ENCODE measurements around the gene LAS1L.
"Not testable (repeated sequence)": the region's sequence is repeated elsewhere in the genome, so short reads cannot be mapped to it uniquely, and the experiment has no call there.

LAS1L gene

GRCh38 chrX:65574356-65574755, 39.8 kb upstream of the LAS1L start:
- DNase-seq (ENCODE audit: low read depth), result no peak
- TF ChIP-seq CTCF (conservative IDR thresholded peaks at IDR 0.05; ENCODE audit: low read length), result no peak
- no peak overlapping the region for H3K4me3 ChIP-seq (ENCODE audit: low read length)

DNA sequence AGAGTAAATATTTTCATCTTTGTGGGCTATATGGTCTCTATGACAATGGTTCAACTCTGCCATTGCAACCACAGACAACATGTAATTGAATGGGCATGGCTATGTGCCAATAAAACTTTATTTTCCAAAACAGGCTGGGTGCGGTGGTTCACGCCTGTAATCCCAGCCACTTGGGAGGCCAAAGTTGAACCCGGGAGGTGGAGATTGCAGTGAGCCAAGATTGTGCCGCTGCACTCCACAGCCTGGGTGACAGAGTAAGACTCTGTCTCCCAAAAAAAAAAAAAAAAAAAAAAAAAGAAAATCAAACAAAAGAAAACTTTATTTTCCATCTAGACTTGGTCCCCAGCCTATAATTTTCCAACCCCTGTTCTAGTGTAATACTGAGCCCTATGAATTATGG, 38.4 kb upstream of the LAS1L start:
- TF ChIP-seq CTCF (conservative IDR thresholded peaks at IDR 0.05; ENCODE audit: low read length), result no peak
- no peak for DNase-seq (ENCODE audit: low read depth)
- no peak overlapping the region for H3K4me3 ChIP-seq (ENCODE audit: low read length)

DNA sequence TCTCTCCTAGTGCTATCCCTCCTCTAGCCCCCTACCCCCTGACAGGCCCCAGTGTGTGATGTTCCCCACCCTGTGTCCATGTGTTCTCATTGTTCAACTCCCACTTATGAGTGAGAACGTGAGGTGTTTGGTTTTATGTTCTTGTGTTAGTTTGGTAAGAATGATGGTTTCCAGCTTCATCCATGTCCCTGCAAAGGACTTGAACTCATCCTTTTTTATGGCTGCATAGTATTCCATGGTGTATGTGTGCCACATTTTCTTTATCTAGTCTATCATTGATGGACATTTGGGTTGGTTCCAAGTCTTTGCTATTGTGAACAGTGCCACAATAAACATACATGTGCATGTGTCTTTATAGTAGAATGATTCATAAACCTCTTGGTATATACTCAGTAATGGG, 28.3 kb upstream of the LAS1L start:
- DNase-seq (ENCODE audit: low read depth); H3K4me3 ChIP-seq (ENCODE audit: low read length): not testable (repeated sequence)

GRCh38 chrX:65551489-65552339, 17.1 kb upstream of the LAS1L start:
- no peak for TF ChIP-seq CTCF (conservative IDR thresholded peaks at IDR 0.05; ENCODE audit: low read length)
- no peak overlapping the region for H3K4me3 ChIP-seq (ENCODE audit: low read length)
- DNase-seq (ENCODE audit: low read depth), result no peak

- no peak for TF ChIP-seq CTCF (conservative IDR thresholded peaks at IDR 0.05; ENCODE audit: low read length)
- no peak overlapping the region for H3K4me3 ChIP-seq (ENCODE audit: low read length)
- DNase-seq (ENCODE audit: low read depth), result no peak
These were observed 16.5 kb upstream of the LAS1L start for GRCh38 chrX:65551086-65551485.

DNA sequence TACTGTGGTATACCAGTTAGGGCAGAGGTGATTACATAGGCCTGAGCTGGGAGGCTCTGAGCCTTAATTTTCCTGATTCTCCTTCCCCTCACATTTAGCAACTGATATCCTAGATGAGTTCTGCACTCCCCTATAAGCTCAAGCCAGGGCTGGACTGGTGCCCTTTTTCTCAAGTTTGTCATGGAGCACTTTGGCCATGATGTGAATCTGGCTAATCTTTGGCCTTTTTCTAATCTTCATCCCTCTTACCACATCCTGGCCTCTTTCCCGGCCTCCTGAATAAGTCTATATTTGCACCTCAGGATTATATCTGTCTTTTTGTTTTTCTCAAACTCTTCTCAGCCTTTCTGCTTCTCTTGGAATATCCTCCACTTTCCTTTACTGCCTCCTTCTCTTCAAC, 10.9 kb upstream of the LAS1L start:
- no peak overlapping the region for H3K4me3 ChIP-seq (ENCODE audit: low read length)
- no peak for DNase-seq (ENCODE audit: low read depth)
- TF ChIP-seq CTCF (conservative IDR thresholded peaks at IDR 0.05; ENCODE audit: low read length), result no peak

DNA sequence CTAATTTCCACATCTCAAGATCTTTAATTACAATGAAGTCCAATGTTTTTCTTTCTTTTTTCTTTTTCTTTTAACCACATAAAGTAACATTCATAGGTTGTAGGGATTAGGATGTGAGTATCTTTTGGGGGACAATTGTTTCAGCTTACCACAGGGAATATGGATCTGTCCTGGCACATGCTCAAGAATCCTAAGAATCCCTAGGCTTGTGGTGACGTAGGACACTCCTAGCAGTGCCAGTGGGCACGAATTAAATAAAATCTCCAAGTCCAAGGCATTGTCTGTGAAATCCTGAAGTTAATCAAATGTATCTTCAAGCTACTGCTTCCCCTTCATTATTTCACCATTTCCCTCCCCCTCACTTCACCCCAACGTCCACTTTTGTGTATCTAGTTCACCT, 2.6 kb upstream of the LAS1L start:
- no peak for TF ChIP-seq CTCF (conservative IDR thresholded peaks at IDR 0.05; ENCODE audit: low read length)
- no peak overlapping the region for H3K4me3 ChIP-seq (ENCODE audit: low read length)
- DNase-seq (ENCODE audit: low read depth), result peak; percentile 22
